Measurements from ENCODE around the gene ANKRD18A.

DNA sequence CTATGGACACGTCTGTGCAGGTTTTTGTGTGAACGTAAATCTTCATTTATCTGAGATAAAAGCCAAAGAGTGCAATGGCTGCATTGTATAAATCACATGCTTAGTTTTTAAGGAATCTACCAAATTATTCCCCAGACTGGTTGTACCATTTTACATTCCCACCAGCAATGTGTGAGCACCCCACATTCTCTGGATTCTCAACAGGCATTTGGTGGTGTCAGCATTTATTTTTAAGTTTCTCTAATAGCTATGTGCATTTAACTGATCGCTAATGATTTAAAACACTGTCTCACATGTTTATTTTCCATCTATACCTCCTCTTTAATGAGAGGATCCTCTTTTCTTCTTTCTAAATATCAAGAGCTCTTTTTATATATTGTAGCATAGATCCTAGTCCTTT lies 13.9 kb upstream of the ANKRD18A start:
- TF ChIP-seq, protein P1, sequence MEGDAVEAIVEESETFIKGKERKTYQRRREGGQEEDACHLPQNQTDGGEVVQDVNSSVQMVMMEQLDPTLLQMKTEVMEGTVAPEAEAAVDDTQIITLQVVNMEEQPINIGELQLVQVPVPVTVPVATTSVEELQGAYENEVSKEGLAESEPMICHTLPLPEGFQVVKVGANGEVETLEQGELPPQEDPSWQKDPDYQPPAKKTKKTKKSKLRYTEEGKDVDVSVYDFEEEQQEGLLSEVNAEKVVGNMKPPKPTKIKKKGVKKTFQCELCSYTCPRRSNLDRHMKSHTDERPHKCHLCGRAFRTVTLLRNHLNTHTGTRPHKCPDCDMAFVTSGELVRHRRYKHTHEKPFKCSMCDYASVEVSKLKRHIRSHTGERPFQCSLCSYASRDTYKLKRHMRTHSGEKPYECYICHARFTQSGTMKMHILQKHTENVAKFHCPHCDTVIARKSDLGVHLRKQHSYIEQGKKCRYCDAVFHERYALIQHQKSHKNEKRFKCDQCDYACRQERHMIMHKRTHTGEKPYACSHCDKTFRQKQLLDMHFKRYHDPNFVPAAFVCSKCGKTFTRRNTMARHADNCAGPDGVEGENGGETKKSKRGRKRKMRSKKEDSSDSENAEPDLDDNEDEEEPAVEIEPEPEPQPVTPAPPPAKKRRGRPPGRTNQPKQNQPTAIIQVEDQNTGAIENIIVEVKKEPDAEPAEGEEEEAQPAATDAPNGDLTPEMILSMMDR (IDR thresholded peaks at IDR 0.05; ENCODE audit: insufficient read depth, low read length, poor library complexity, severe bottlenecking): no peak
- no peak for TF ChIP-seq EZH2phosphoT487 (conservative IDR thresholded peaks at IDR 0.05; ENCODE audit: low read length)
